Left ventricle myocardium superior (tissue), 1 donor: ENCODE measurements around the gene ZBTB17. TPM values are rescaled to one million over a fixed set of nuclear protein-coding genes. Genes with fewer than 3 reads are reported as not detected.
"Not testable (repeated sequence)": the region's sequence is repeated elsewhere in the genome, so short reads cannot be mapped to it uniquely, and the experiment has no call there.

Experiments used
- ATAC-seq: fragments of 200-7000 bp; cut with Tn5 transposase; one replicate; pipeline ENCODE4 v1.9.1; 2020; ENCODE audit warnings: mild to moderate bottlenecking, moderate library complexity
- DNase-seq: peaks from one replicate; pipeline ENCODE4 v3.0.0-alpha.2; 2020
- intact Hi-C: fragments of 100-400 bp; cut with micrococcal nuclease; formaldehyde crosslinking; loops from one replicate; pipeline ENCODE4 v1.11.0; 2022
- long read RNA-seq: library from polyadenylated mRNA; unstranded; transcript quantifications from one replicate; pipeline ENCODE4 v2.0.0, GENCODE V29; 2021
- total RNA-seq: library from RNA; stranded (reverse); fragmentation: NEBNext Ultra II Directional; extraction: Animal tissue kit (Norgen Biotek cat#: 25700); gene quantifications from one replicate; pipeline ENCODE4 v1.2.1, GENCODE V29; 2021
- donor health status: DM: no; HTN: yes; CAD: no; lungs with severe emphysema.

Gene ZBTB17
- total RNA-seq, result 27.3 TPM
- long read RNA-seq, transcript ZBTB17-202 (16 exons, 2,745 nt), result major isoform, 44 of 95 reads
- long read RNA-seq, partial matches to known transcripts, result 23 of 95 reads
- long read RNA-seq, other reads (novel, unspliced or antisense), result 23 of 95 reads

DNA sequence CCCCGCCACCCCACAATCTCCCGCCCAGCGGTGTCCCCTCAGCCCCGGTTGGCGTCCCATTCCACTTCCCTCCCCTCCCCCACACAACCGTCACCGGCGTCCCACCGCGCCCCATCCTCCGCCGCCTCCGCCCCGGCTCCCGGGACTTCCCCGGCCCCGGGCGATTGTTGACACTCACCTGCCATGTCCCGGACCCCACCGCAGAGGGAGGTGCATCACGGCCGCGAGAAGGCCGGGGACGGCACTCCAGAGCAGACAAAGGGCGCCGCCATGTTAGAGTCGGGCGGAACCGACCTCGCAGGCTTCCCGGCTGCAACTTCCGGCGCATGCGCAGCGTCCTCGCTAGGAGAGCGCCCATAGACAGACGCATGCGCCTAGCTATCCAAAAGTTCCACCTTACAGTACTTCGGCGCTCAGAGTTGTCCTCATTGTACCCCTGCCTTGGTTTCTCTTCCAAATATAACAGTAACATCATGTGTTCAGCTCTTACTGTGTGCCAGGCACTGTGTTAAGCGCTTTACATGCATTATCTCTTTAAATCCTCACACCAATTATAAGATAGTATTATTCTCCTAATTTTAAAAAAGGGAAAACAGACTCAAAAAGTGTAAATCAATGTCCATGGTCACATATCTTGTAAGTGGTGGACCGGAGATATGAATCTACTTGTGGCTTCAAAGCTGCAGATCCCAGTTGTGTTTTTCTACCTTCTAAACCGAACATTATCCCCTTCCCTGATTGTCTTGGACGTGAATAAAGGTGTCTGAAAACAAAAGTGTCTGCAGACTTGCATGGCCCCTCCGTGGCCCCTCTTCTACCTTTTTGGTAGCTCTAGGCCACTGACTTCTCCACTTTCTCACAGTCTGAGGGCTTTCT lies at the start of gene ZBTB17:
ZBTB17 (minus strand) TSS at position 297 of the 876 bp plus-strand sequence. CDS start 27,606 bp downstream, outside the sequence.
- intact Hi-C loops, result no loop called here
- DNase-seq (peak; percentile 98), ATAC-seq (peak; percentile 99)

DNA sequence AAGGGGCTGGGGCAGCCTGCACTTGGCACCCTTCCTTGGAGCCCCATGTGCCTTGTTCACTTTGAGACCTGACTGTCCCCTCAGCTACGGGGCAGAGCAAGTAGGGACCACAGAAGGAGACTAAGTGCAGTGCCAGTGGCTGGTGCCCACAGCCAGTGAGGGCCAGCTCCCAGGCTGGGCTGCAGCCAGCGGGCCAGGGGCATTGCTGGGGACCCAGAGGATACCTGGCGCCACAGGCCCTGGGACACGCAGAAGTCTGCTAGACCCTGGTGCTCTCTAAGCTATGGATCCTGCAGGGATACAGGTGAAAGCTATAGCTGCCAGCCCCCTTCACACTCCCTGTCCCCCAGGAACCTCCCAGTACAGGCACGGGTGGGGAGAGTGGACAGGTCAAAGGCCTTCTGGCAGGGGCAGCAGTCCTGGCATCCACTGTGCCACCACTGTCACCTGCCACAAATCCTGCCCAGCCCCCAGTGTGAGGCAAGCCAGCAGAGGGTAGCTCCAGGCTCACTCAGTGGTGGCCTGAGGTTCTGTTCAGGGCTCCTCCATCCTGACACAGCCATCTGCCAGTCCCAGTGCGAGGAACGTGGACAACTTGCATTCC lies 47.3 kb upstream of the ZBTB17 start:
- no peak for DNase-seq
- intact Hi-C loops, result no loop called here
- no peak for ATAC-seq

DNA sequence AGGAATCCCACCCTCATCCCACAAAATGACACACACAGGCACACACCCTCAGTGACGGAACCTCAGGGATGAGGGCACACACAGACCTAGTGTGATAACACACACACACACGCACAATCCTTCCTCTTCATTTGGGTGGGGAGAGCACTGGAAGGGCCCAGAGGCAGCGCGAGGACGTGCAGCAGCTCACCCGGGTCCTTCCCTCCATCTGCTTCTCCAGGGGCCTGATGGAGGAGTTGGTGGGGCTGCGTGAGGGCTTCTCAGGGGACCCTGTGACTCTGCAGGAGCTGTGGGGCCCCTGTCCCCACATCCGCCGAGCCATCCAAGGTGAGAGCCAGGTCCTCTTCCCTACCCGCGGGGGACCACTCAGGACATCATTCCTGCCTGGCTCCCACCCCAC lies 46.5 kb upstream of the ZBTB17 start:
- intact Hi-C loops, result no loop called here
- no peak for DNase-seq
- no peak for ATAC-seq

DNA sequence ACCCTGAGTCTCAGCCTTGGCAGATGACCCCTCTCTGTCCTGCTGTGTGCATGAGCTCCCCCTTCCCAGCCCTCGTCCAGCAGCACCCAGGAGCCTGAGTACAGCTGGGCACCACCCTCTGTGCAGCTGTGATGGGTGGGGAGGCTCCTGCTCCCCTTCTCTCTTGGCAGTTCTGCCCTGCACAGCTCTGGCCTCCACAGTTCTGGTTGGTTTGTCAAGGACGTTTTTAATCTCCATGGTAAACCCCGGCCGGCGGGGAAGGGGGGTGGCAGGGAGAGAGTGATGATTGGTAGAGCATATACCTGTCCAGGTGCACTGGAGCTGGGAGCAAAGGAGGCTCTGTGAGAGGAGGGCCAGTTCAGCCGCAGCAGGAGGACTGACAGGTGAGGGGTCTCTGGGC lies 45.8 kb upstream of the ZBTB17 start, which contains the start of gene CLCNKA:
CLCNKA (plus strand) TSS at position 356 of the 400 bp plus-strand sequence. CDS start 584 bp downstream, outside the sequence.
- DNase-seq, result no peak
- ATAC-seq, result no peak
- intact Hi-C loops, result no loop called here

DNA sequence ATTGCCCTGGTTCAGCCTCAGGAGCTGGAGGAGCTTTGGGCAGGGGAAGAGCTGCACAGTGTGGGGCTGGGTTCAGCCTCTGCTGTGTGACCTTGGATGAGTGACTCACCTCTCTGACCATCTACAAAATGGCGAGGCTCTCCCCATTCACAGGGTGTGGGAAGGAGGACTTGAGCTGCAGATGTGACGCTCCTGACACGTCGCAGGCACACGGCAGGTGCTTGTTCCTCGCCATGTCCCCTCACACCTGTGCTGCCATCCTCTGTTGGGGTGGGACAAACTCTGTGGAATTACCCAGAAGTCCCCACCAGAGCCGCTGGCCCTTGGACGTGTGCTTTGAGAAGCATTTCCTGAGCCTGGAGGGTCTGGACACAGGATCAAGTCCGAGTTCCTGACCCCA lies 45.0 kb upstream of the ZBTB17 start:
- intact Hi-C loops, ATAC-seq: not testable (repeated sequence)

DNA sequence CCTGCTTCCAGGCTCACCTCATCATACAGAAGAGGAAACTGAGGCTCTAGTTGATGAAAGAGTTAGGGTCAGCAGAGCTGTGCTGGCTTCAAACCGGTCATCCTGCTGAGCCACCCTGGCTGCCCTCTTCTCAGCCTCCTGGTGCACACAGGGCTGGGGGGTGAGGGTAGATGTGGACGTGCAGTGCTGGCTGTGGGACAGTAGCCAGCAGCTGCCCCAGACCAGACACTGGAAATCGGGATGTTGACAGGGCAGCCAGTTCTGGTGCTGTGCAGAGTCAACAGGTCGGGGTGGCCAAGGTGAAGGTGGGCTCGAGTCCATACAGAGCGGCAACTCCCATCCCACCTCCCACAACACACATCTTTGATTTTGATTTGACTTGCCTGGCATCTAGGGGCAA lies 44.4 kb upstream of the ZBTB17 start:
- intact Hi-C loops, result no loop called here
- ATAC-seq (peak; percentile 2), DNase-seq (peak; percentile 65)

More for the DNA sequence above, 45.0 kb upstream of the ZBTB17 start:
- DNase-seq, result peak; percentile 10

DNA sequence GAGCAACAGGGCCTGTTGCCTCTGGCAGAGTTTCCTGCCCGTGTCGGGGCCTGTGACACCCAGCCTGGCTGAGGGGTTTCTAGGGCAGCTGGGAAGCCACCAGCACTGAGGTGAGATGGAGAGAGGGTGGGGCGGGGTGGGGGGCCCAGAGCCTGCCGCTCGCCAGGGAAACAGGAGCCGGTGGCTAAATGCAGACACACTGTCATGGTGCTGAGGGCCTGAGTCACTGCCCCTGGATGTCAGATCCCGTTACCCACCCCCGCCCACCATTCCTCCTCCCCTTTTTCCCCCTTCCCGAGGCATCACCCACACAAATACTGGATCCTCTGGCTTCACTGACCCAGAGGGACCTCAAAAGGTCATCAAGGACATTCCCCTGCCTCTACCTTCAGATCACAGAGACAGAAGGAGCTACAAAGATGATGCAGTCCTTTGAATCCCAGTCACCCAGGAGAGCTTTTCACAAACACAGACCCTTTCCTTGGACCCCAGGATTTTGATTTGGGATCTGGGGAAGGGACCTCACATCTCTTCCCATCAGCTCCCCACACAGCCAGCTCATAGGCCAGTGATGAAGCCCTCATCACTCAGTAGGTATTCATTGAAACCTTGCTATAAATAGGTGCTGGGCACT lies 43.9 kb upstream of the ZBTB17 start:
- ATAC-seq, result no peak

DNA sequence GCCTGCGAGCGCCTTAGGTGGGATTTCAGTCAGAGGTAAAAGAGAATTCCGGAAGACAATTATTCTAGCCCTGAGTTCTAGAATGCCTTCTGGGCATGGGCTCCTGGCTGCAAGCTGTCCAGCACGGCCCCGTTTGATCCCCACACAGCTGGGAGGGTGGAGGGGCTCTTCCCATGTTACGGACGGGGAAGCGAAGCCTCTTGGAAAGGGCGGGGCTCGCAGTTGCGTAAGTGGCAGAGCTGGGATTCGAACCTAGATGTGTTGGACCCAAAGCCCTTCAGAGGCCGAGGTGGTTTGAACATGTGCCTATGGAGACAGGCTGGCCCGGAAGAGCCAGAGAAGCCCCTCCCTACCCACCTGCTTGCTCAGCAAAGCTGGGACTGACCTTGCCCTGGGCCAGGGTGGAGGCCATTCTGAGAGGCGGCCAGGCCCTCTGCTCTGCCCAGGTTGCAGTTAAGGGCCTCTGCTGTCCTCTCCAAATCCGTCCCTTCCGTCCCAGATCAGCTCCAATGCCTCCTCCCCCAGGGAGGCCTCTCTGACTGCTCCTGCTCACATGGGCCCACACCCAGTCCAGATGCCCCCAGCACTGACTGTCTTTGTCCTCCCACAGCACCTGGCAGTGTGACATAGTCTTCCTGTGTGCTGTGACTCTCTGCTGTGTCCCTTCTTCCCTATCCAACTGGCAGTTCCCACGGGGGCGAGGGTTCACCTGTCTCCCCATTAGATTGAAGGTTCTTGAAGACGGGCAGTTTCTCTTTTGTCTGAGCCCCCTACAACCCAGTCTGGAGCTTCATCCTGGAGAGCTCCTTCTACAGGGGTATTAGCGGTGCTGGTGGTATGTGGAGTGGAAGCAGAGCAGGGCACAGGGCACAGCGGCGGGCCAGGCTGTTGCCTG lies 43.1 kb upstream of the ZBTB17 start:
- intact Hi-C loops, result no loop called here
- peak; percentile 41 for ATAC-seq
- peak; percentile 56 for DNase-seq

More for the DNA sequence above, 43.9 kb upstream of the ZBTB17 start:
- peak; percentile 85 for DNase-seq
- intact Hi-C loops, result no loop called here

DNA sequence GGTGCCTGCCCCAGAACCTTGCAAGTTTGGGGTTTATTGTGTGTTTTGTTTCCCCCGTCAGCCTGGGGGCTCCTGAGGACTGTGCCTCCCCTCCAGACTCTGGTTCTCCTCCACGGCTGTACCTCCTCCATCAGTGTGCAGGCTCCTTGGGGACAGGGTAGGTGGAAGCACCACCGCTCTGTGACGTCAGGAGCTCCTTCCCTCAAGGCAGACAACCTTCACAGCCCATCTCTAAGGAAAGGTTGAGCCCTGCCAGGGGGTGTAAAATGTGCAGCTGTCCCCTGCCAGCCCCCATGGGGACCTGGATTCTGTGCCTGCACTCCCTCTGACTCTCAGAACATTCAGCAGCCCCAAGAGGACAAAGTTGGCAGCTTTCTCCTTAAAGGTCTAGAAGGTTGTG lies 42.4 kb upstream of the ZBTB17 start:
- intact Hi-C loops, result no loop called here
- DNase-seq, result no peak
- peak; percentile 1 for ATAC-seq

DNA sequence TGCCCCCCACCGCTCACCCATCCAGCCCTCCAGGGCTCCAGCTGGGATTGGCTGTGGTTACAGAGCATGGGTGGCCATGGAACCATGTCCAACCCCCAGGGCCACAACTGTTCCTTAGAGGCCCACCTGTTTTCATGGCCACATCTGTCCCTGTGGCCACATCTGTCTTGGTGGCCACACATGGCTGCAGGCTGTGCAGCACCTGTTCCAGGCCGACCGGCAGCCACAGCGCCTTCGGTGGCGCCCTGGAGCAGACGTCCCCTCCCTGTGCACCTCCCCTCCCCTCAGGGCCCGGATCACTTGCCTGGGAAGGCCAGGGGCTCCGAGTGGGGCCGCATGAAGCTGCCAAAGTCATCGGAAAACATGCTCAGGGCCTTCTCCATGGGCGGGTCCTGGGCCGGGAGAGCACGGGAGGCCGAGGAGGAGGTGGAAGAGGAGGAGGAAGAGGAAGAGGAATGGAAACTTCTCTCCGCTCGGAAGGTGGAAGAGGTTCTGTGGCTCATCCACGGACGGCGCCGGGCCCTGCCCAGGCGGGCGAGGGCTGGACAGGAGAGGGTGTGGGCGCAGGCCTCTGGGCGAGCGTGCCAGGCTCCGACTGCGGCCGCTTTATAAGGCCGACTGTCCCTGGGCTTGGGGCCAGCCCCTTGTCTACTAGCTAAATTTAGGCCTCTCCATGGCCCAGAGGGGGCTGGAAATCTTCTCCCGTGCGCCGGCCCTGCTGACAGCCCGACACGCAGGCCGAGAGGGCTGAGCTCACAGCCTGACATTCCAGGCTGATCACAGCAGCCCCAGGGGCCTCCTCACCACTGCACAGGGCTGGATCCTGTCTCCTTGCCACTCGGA lies 41.8 kb upstream of the ZBTB17 start, which contains the start of gene HSPB7:
HSPB7 (minus strand) TSS at position 583 of the 843 bp plus-strand sequence; CDS start at position 503, 80 bp downstream.
- intact Hi-C loops, result no loop called here
- DNase-seq (peak; percentile 95), ATAC-seq (peak; percentile 53)

DNA sequence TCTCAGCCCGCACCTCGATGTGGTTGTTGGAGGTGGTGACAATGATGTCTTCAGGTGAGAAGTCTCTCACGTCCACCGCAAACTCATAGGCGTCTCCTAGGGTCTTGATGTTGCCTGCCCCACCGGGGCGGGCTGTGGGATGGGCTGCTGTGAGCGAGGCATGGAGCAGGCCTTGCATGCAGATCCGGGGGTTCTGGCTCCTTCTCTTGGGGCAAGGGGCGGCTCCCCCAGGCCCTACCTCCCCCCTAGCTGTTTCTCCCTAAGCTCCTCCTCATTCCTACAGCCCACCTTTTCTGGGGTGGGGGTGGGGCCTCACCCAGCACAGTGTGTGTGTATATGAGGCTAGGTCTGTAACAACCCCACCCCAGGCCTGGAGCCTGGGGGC lies 41.2 kb upstream of the ZBTB17 start:
- no peak for ATAC-seq
- intact Hi-C loops, result no loop called here
- no peak for DNase-seq

DNA sequence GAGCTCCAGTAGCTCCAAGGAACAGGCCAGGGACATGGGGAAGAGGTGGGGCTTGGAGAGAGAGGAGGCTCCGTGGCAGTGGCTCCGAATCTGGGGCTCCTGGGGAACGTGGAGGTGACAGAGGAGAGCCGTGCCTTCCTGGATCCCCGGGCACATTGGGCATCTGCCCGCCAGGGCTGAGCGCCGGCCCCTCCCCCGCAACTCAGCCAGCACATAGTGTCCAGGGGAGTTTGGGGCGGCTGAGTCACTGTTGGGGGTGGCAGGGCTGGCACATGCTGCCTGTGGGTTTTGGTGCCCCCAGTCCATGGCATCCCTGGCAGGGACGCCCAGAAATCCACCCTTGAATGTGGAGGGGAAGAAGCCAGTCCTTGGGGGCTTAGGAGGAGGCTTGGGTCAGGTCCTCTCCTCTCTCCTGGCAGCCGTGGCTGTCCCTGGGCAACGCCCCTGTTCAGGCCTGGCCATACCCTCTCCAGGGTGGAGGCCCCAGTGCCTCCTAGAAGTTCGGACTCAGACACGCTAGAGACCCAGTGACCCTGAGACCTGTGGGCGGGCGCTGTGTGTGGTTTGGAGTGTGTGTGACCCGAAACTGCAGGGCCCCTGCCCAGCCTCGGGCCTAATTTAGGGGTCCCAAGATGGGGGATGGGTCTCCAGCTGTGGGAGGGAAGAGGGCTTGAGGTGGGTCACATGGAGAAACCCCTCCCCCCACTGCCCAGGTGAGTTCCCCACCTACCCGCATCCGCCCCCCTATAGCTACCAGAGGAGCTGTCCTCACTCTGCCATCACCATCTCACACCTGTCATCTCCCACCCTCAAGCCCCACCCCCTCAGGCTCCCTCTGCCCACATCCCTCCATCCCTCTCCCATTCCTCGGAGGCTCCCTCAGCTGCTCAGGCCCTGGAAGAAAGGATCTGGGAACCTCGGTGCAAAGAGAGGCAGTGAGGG lies 40.3 kb upstream of the ZBTB17 start:
- intact Hi-C loops, result no loop called here
- DNase-seq (peak; percentile 80), ATAC-seq (peak; percentile 1)

DNA sequence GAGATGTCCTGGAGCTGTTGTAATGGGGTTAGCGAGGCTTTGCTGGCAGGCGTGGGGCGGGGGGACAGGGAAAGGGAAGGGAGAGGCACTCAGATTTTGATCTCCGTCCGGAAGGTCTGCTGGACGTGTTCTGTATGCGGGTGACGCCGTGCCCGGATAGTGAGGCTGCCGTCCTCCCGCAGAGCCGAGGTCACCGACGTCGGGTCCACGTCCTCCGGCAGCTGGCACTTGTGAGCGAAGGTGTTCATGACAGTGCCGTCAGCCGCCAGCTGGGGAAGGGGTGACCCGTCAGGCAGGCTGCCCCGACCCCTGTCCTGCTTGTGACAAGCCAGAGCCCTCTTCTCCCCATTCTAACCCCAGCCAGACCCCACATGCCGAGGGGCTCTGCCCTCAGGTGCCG lies 39.6 kb upstream of the ZBTB17 start:
- intact Hi-C loops, result no loop called here
- no peak for ATAC-seq
- DNase-seq, result peak; percentile 62

DNA sequence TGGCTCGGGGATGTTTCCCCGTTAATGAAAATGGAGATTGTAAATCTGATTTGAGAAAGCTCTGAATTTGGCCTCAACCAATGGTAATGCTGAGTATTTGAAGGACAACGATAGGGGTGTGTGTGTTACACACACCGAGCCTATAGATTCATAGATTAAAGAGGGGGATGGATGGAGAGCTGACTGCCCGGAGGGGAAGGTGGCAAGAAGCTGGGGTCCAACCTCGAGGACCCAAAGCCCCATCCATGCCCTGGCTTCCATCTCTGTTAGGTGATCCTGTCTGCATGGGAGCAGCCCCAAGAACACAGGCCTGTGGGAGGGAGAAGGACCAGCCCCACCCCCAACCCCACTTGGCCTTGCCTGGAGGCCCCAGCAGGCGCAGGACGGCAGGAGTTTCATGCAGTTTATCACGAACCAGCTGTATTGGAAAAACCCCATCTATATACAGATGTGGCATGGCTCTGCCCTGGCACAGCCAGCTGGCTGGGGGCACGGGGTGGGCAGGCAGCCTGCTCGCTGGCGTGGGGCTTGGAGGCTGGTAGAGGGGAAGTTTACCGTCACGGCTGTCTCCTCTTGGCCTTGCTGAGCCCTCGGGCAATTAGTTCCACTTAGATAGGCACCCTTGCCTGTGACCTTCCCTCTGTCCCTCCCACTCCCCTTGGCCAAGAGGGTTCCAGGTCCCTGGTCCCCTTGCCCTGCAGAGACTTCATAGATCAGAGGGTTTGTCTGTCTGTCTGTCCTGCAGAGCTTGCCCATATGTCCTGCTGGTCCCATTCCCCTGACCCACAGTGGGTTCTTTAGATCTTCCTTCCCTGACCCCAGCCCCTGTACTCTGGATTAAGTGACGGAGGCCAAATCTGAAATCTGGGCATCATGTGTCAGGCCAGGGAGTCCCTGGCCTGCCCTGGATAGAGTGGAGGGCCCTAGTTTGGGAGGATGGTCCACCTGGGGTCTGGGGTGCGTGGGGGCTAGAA lies 38.9 kb upstream of the ZBTB17 start:
- intact Hi-C loops, result no loop called here
- DNase-seq (peak; percentile 77), ATAC-seq (peak; percentile 0)

DNA sequence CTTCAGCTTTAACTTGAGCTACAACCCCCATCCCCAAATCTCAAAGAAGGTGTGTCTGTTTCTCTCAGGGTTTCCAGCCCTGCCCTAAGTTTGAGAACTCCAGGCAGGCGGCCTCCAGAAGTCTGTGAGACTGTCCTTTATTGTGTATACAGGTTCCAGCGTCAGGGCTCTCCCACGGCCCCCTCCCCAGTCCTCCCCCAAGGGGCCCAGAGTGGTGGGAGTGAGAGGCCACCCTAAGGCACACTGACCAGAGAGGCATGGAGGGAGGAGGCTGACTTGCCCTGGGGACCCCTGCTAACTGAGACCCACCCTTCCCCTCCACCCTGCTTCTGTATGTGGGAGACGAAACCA lies 38.0 kb upstream of the ZBTB17 start:
- ATAC-seq, result peak; percentile 0
- intact Hi-C loops, result no loop called here
- no peak for DNase-seq
